Measurements from ENCODE around the gene PREX1. TPM values are rescaled to one million over a fixed set of nuclear protein-coding genes. Genes with fewer than 3 reads are reported as not detected.
A peak's percentile ranks its signal among the peaks of the same experiment; 100 is the strongest.

PREX1 gene
- total RNA-seq, 1 experiment from 2014 or later = 11.1 TPM

- DNase-seq (ENCODE audit: low read depth) = peak; percentile 55
These were observed 189.3 kb downstream of the PREX1 start for GRCh38 chr20:48638546-48638945.

GRCh38 chr20:48637461-48637860, 190.3 kb downstream of the PREX1 start:
- DNase-seq (ENCODE audit: low read depth) = no peak

- no peak for DNase-seq (ENCODE audit: low read depth)
These were observed 191.5 kb downstream of the PREX1 start for GRCh38 chr20:48636301-48636700.

GRCh38 chr20:48635791-48636267, 192.0 kb downstream of the PREX1 start:
- DNase-seq (ENCODE audit: low read depth) = peak; percentile 68

- no peak for DNase-seq (ENCODE audit: low read depth)
These were observed 192.4 kb downstream of the PREX1 start for GRCh38 chr20:48635361-48635760.

- DNase-seq (ENCODE audit: low read depth) = no peak
These were observed 193.2 kb downstream of the PREX1 start for GRCh38 chr20:48634641-48635040.

- no peak for DNase-seq (ENCODE audit: low read depth)
These were observed 194.1 kb downstream of the PREX1 start for GRCh38 chr20:48633620-48634257.

GRCh38 chr20:48632825-48633619, 194.8 kb downstream of the PREX1 start:
- no peak for DNase-seq (ENCODE audit: low read depth)

- DNase-seq (ENCODE audit: low read depth) = no peak
These were observed 195.6 kb downstream of the PREX1 start for GRCh38 chr20:48632017-48632824.

- DNase-seq (ENCODE audit: low read depth) = no peak
These were observed 196.4 kb downstream of the PREX1 start for GRCh38 chr20:48631114-48632016.

GRCh38 chr20:48630342-48631075, 197.3 kb downstream of the PREX1 start:
- DNase-seq (ENCODE audit: low read depth) = no peak

- DNase-seq (ENCODE audit: low read depth) = no peak
These were observed 197.9 kb downstream of the PREX1 start for GRCh38 chr20:48629960-48630315.

GRCh38 chr20:48629069-48629959, 198.5 kb downstream of the PREX1 start:
- DNase-seq (ENCODE audit: low read depth) = no peak

GRCh38 chr20:48627737-48628128, 200.1 kb downstream of the PREX1 start:
- no peak for DNase-seq (ENCODE audit: low read depth)

GRCh38 chr20:48626938-48627736, 200.7 kb downstream of the PREX1 start:
- no peak for DNase-seq (ENCODE audit: low read depth)

- no peak for DNase-seq (ENCODE audit: low read depth)
These were observed 201.4 kb downstream of the PREX1 start for GRCh38 chr20:48626226-48626937.

- DNase-seq (ENCODE audit: low read depth) = no peak
These were observed 202.5 kb downstream of the PREX1 start for GRCh38 chr20:48625136-48625900.
